ENCODE data around the gene FAM3D. TPM values are rescaled to one million over a fixed set of nuclear protein-coding genes. Genes with fewer than 3 reads are reported as not detected.
A peak's percentile ranks its signal among the peaks of the same experiment; 100 is the strongest.

Gene FAM3D
- total RNA-seq, 1 donor from 2014 or later, result not detected

GRCh38 chr3:58617338-58617761, 49.2 kb downstream of the FAM3D start:
- H3K9me3 Mint-ChIP-seq (ENCODE audit: low read depth), result no peaks in the 10 kb centered on the region
- TF ChIP-seq CTCF (IDR thresholded peaks at IDR 0.05), result no peak
- H3K4me1 Mint-ChIP-seq (ENCODE audit: low read depth), result peaks cover 17% of the 10 kb centered on the region
- no peak overlapping the region for H3K4me3 Mint-ChIP-seq (ENCODE audit: unreplicated experiment)
- peaks cover 3% of the 10 kb centered on the region for H3K27me3 Mint-ChIP-seq (ENCODE audit: low read depth)
- peak overlapping the region; percentile 12 for H3K27ac Mint-ChIP-seq (ENCODE audit: unreplicated experiment)
- peak; percentile 34 for DNase-seq (ENCODE audit: low spot score)
- no peaks in the 10 kb centered on the region for H3K36me3 Mint-ChIP-seq (ENCODE audit: low read depth)

GRCh38 chr3:58613236-58614132, 53.1 kb downstream of the FAM3D start:
- Mint-ChIP-seq H3K9me3 (ENCODE audit: low read depth) (no peaks in the 10 kb centered on the region), H3K36me3 (ENCODE audit: low read depth) (no peaks in the 10 kb centered on the region), H3K4me3 (ENCODE audit: unreplicated experiment) (no peak overlapping the region), H3K27ac (ENCODE audit: unreplicated experiment) (no peak overlapping the region), H3K27me3 (ENCODE audit: low read depth) (no peaks in the 10 kb centered on the region), H3K4me1 (ENCODE audit: low read depth) (peaks cover 16% of the 10 kb centered on the region)
- TF ChIP-seq CTCF (IDR thresholded peaks at IDR 0.05), result no peak
- DNase-seq (ENCODE audit: low spot score), result peak; percentile 74

DNA sequence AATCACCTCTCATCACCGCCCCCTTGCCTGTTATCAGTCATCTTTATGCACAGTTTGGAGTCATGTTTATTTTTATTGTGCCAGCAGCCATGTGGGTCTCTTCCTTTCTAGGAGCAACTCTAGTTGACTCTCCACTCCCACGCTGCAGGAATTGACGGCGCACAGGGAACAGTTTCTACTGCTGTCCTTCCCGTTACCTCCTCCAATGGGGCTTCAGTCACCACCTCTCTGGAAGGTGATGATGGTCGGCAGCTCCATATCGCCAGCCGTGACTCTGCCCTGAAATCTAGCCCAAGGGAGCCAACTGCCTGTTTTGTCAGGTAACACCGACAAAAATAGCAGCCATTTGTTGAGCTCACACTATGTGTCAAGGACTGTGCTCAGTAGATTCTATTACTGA, 53.7 kb downstream of the FAM3D start:
- Mint-ChIP-seq H3K36me3 (ENCODE audit: low read depth) (no peaks in the 10 kb centered on the region), H3K27ac (ENCODE audit: unreplicated experiment) (no peak overlapping the region), H3K9me3 (ENCODE audit: low read depth) (no peaks in the 10 kb centered on the region), H3K27me3 (ENCODE audit: low read depth) (no peaks in the 10 kb centered on the region), H3K4me1 (ENCODE audit: low read depth) (peaks cover 15% of the 10 kb centered on the region), H3K4me3 (ENCODE audit: unreplicated experiment) (no peak overlapping the region)
- no peak for TF ChIP-seq CTCF (IDR thresholded peaks at IDR 0.05)
- peak; percentile 25 for DNase-seq (ENCODE audit: low spot score)

- no peak overlapping the region for H3K4me3 Mint-ChIP-seq (ENCODE audit: unreplicated experiment)
- H3K27me3 Mint-ChIP-seq (ENCODE audit: low read depth), result peaks cover 11% of the 10 kb centered on the region
- no peaks in the 10 kb centered on the region for H3K36me3 Mint-ChIP-seq (ENCODE audit: low read depth)
- DNase-seq (ENCODE audit: low spot score), result peak; percentile 41
- H3K4me1 Mint-ChIP-seq (ENCODE audit: low read depth), result peaks cover 6% of the 10 kb centered on the region
- TF ChIP-seq CTCF (IDR thresholded peaks at IDR 0.05), result no peak
- H3K9me3 Mint-ChIP-seq (ENCODE audit: low read depth), result no peaks in the 10 kb centered on the region
- H3K27ac Mint-ChIP-seq (ENCODE audit: unreplicated experiment), result no peak overlapping the region
Observed at GRCh38 chr3:58609990-58610389, 56.6 kb downstream of the FAM3D start.

DNA sequence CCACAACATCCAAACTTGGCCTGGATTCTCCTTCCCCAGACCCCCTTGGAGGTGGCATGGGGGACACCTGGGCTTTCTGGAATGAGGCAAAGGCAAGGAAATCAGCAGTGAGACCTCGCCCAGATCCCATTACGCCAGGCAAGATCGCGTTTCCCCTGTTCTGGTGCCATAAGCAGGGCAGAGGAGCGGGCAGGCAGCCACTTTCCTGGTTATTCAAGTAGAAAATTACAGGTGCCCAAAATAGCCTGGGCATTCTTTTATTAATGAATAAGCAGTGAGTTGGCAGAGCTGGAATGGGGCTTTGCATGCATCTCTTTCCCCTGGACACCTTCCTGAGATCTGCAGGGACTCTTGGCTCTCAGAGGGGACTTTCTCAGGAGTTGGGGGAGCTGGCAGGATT, 57.9 kb downstream of the FAM3D start:
- H3K4me3 Mint-ChIP-seq (ENCODE audit: unreplicated experiment), result no peak overlapping the region
- peaks cover 1% of the 10 kb centered on the region for H3K36me3 Mint-ChIP-seq (ENCODE audit: low read depth)
- H3K27ac Mint-ChIP-seq (ENCODE audit: unreplicated experiment), result no peak overlapping the region
- peaks cover 6% of the 10 kb centered on the region for H3K4me1 Mint-ChIP-seq (ENCODE audit: low read depth)
- DNase-seq (ENCODE audit: low spot score), result peak; percentile 47
- no peak for TF ChIP-seq CTCF (IDR thresholded peaks at IDR 0.05)
- H3K27me3 Mint-ChIP-seq (ENCODE audit: low read depth), result peaks cover 21% of the 10 kb centered on the region
- peaks cover 3% of the 10 kb centered on the region for H3K9me3 Mint-ChIP-seq (ENCODE audit: low read depth)

Measured in chondrocyte (in vitro differentiated cells).